GM08714 (cell line): ENCODE data around the gene CFAP20.
"Not testable (repeated sequence)": the region's sequence is repeated elsewhere in the genome, so short reads cannot be mapped to it uniquely, and the experiment has no call there.

ENCODE experiments used
- H3K4me3 ChIP-seq: fragments of 200-500 bp; sonication (Bioruptor generic); 2 replicates; pipeline ENCODE4 v1.5.1; 2014; ENCODE audit warnings: mild to moderate bottlenecking, low read length, inconsistent platforms
- ZNF274 ChIP-seq: IDR thresholded peaks from 2 replicates; pipeline ENCODE4 v1.6.1; 2012; ENCODE audit warnings: mild to moderate bottlenecking, low read depth, low read length

Gene CFAP20

DNA sequence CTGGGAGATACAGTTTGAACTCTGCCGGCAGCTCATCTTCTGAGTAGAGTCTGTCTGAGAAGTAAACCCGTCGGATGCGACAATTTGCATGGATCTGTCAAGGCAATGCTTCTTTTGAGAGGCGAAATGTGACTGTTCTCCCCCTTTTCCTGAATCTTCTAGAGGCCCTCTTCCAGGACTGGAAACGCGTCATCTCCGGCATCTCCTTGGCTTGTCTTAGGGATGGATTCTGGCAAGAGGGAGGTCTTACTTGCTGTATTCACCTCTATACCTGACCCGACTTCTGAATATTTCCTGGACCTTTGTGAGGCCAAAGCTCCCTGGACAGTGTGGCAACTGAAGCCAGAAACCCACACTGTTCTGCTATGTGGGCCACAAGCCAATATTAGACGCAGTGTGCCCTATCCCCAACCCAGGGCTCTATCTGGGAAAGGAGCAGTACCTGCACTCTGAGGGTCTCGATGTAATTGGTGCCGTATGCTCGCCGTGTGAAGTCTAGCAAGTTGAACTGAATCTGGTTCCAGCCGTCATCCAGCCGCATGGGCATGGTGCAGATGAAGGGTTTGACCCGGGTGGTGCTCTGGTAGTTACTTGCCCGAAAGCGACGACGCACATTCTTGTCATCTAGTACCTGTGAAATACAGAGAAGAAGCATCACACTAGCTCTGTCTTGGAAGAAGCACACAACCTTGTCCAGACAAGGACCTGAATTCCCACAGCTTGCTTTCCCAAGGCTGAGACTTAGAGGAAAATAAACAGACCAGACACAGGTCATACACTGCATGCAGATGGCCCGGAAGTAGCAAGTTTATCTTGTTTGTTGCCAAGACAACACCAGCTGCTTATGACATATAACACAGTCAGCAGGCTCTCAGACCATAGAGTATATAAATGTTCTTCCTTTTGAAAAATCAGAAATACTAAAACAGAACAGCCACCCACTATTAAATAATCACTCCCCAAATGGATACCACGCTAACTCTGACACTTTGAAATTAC, 14.1 kb downstream of the CFAP20 start:
- TF ChIP-seq ZNF274 = no peak
- no peak overlapping the region for H3K4me3 ChIP-seq

DNA sequence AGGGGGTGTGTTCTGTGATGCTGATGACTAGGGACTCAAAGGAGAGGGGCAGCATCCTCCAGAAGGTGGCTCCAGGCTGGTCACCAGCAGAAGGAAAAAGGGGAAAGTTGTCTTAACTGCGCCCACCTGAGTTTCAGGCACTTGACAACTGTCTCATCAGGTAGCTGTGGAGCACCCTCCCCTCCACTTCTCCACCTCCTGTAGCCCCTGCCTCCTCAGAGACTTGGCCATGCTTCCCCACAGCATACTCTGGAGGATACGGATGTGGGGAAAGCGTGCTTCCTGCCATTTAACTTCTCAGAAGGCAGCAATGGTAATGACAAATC, 17.9 kb downstream of the CFAP20 start:
- H3K4me3 ChIP-seq = no peak overlapping the region
- no peak for TF ChIP-seq ZNF274

DNA sequence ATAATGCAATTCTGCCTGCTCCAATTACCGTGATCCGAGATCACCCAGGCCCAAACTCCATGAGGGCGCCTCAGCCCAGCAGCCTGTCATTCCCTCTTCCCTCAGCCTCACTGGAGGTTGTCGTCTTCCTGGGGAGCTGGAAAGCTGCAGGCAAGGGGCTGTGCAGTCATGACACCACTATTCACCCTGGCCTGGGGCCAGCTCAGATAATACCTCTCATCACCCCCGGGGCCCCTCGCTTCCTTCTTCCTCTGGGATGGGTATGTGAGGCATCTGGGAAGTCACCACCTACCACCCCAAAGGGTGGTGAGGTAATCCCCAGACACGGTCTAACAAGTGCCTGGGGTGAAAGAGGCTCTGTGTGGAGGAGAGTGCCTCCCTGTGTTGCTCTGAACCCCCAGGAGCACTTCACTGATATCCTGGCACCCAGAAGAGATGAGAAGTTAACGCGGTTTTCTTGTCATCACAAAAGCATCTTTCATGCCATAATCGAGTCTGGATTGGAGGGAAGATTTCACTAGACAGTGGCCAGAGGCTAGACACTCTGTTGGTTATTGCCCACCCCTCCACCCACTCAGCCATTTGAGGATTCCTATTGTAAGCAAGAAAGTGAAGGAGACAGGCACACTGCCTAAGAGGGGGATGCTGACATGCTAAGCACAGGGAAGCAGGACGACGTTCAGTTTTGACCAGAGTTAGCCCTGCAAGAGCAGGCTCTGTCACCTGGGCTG, 18.4 kb downstream of the CFAP20 start:
- no peak for TF ChIP-seq ZNF274
- H3K4me3 ChIP-seq = no peak overlapping the region

DNA sequence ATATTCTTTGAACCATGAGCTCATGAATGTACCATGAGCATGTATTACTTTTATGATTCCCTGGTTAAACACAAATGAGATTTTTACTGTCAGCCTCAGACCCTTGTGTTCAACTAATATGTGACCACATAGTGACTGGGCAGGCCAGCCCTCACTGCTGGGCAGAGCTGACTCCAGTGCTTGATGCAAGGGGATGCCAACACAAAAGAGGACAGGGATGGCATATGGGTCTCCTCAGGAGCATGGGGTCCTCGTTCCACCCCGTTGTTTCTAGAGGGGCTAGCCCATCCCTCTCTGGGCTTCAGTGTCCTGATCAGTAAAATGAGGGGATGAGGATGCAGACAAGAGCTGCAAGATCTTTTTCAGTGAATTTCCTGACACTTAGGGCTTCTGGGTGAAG, 19.3 kb downstream of the CFAP20 start:
- H3K4me3 ChIP-seq = no peak overlapping the region

DNA sequence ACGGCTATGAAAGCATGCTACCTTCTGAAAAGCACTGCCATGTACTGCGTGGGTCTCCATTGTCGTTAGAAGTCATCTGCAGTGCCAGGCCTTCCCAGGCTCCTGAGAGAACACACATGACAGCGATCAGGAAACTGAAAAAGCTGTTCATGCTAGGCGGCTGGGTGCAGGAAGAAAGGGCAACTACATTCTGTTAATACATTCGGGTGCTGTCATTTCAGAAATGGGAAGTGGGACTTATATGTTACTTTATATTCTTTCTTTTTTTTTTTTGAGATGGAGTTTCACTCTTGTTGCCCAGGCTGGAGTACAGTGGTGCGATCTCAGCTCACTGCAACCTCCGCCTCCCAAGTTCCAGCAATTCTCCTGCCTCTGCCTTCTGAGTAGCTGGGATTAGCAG, 19.9 kb downstream of the CFAP20 start:
- no peak overlapping the region for H3K4me3 ChIP-seq
- TF ChIP-seq ZNF274 = no peak

More for the DNA sequence above, 19.3 kb downstream of the CFAP20 start:
- no peak for TF ChIP-seq ZNF274

DNA sequence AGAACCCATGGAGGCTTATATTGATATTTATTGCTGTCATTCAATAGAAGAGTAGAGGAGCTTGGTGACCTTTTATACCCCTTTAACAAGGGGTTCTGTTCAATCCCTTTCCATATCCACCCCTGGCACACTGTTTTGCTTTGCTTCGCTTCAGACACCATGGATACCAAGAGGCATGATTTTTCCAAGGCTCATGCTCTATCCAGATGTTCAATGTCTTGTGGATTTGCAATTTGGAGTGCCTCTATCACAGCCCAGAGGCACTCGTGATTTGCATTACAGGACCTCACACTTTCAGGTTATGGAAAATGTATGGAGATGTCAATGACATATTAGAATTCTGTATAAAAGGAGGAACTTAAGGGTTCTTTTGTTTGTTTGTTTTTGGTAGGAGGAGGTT, 21.5 kb downstream of the CFAP20 start:
- H3K4me3 ChIP-seq = no peak overlapping the region
- TF ChIP-seq ZNF274 = no peak

DNA sequence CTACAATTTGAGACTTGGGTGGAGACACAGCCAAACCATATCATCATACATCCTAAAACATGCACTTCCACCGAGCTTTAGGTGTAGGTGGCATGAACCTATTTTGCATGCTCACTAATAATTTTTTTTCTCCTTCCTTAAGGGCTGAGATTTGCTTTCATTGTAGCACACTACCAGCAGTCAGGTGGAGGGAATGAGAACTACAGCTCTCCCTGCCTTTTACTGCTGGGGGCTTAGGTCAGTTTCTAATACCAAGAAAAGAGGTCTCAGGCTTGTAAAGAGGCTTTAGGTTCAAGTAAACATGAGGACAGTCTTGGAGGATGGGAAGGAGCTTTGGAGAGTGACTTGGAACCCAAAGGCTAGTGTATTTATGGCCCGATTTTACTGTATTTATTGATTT, 22.0 kb downstream of the CFAP20 start:
- no peak for TF ChIP-seq ZNF274
- no peak overlapping the region for H3K4me3 ChIP-seq

DNA sequence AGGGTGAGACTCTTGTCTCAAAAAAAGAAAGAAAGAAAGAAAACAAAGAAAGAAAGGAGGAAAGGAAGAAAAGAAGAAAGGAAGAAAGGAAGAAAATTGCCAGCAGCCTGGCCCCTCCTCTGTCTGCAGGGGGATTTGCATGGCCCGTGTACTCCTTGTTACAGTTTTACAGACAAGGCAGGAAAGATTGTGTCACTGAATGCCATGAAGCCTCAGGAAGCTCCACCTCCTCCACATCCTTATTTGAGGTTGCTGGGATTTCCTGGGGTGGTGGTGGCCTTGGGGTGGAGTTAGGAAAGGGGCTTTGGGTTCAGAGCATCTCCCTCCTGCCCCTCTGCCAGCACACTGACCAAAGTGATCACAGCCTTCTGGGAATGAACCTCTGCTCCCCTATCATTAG, 23.6 kb downstream of the CFAP20 start:
- no peak overlapping the region for H3K4me3 ChIP-seq
- no peak for TF ChIP-seq ZNF274

DNA sequence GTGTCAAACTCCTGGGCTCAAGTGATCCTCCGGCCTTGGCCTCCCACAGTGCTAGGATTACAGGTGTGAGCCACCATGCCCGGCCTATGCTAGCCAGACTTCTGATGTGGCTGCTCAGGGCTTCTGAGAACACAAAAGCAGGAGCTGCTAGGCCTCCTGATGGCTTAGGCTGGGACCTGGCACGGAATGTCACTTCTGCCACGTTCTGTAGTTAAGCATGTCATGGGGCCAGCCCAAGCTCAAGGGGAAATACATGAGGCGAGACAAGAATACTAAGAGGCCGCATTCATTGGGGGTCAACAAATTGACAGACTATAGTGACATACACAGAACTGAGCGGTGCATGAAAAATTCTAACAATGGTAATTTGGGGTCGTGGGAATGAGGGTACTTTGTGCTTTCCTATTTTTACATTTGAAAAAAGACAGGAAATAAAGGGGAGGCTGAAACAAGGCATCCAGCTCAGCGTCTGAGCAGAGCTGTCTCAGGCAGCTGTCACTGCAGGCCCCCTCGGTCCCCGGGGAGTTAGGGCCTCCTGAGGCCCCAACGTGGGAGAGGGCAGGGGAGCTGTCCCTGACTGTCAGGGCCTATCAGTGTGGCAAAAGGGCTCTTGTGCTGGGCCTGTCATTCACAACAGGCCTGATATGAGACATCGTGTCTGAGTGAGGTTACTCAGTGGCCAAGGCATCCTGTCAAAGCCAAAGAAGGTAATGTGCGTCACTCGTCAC, 26.4 kb downstream of the CFAP20 start:
- no peak overlapping the region for H3K4me3 ChIP-seq
- TF ChIP-seq ZNF274 = no peak

DNA sequence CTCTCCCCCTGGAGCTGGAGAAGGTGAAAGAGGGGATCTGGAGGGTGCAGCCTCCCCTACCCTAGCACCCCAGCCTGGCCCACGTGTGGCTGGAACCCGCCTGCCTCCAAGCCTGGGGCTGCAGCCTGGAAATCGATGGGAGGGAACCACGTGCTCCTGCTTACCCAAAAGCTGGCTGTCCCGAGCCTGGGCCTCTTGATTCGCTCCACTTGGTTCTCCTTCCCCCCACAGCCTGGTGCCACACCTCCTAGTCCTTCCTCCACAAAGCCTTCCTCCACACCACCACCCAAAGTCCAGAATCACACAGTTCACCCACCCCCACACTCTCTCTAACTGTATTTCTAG, 29.3 kb downstream of the CFAP20 start:
- no peak for TF ChIP-seq ZNF274
- H3K4me3 ChIP-seq = no peak overlapping the region

DNA sequence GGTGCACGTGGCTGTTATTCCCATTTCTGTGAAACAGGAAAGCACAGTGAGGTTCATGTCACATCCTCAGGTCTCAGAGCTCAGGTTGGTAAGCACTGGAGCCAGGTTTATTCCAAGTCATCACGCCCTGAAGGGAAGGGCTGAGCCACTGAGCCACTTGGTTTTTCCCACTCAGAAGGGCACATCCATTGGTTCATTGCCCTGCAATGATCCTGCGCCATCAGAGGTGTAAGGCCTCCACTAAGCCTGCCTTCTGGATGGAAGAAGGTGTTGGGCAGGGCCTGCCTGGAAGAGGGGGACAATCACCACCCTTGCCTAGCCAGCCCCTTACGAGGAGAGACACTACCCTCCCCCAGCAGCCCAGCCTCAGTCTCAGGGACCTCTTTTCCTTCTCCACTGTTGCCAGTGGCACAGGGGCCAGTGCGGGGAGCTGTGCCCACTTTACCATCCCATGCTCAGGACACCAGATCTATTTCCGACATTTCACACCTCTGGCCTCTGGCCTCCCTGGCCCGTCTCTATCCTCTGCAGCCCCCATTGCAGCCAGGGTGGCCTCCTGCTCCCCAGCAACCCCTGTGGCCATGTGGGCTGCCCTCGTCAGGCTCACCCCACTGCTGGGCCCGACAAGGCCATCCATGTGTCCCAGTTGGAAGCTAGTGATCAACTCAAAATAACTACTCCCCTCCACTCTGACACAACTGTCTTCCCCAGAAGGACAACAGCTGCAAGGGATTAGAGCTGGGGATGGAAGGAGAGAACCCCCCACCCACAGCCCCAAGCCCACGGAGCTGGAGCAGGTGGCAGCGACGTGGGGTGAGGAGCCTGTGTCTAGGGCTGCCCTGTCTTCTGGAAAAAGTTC, 29.9 kb downstream of the CFAP20 start:
- TF ChIP-seq ZNF274 = no peak

DNA sequence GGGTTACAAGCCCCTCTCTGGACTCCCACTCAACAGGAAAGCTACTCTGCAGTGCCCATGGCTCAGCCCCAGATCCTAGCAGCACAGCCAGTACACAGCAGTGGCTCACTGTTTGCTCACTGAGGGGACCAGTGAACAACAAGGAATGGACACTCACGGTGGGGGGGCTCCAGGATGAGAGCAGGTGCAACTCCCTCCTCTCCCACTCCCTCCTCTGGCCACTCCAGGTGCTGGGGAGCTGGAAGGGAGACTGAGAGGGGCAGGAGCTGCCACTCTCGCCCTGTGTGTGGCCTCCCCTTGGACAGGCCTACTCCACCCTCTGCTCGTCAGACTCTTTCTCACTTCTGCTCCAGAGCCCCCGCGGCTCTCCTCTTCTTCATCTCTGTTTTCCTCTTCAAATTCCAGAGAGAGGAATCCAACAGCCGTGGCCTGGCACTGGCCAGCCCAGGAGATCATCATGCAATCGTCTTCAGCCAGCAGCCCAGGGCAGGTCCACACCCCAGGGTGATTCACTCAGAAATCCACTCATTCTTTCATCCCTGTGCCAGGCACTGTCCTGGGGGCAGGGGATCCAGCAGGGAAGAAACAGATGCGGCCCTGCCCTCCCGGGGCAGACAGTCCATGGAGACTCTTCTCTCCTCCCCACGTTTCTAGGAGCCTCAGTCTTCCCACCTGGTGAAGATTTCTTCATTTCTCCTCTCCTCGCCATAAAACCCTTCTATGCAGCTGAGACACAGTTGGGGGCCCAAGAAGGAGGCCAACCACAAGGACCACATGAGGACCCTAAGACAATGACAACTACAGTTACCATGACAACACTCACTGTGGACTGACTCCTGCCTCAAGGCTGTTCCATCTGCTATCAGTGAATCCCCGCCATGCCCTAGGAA, 30.7 kb downstream of the CFAP20 start:
- H3K4me3 ChIP-seq = no peak overlapping the region
- TF ChIP-seq ZNF274 = no peak

More for the DNA sequence above, 29.9 kb downstream of the CFAP20 start:
- H3K4me3 ChIP-seq = no peak overlapping the region

DNA sequence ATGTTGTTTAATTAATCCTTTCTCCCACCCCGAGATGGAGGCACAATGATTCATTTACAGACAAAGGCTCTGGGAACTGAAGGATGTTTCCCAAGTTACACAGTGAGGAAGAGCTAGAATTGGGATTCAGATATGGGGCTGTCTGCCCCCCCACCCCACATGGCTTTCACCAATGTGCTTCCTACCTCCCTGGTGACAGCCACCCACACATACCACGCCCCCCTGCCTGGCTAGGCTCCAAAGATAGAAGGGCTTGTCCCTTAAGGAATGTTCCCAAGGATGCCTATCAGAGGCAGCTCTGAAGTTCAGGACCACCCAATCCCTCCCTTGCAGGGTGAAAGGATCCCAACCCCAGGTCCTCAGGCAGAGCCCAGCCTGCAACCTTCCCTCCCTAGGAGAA, 32.9 kb downstream of the CFAP20 start:
- TF ChIP-seq ZNF274 = no peak
- no peak overlapping the region for H3K4me3 ChIP-seq

DNA sequence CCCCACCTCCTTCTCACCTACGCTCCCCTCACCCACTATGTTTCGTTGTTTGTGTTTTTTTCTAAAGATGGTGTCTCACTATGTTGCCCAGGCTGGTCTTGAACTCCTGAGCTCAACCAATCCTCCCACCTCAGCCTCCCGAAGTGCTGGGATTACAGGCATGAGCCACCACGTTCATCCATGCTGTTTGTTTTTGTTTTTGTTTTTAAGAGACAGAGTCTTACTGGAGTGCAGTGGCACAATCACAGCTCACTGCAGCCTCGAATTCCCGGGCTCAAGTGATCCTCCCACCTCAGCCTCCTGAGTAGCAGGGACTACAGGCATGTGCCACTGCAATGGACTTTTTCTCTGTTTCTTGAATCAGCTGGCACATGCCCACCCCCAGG, 33.6 kb downstream of the CFAP20 start:
- H3K4me3 ChIP-seq = not testable (repeated sequence)
